Fibroblast of lung (primary cell): Measurements from ENCODE around the gene DNMT3A.

Source experiments
- EZH2 ChIP-seq: IDR thresholded peaks from 2 replicates; pipeline ENCODE4 v1.5.1; 2012; ENCODE audit warnings: low read length, control low read depth, mild to moderate bottlenecking; ENCODE audit errors: missing control alignments
- TF ChIP-seq, protein P1 (sequence below), 2 donors: IDR thresholded peaks in 1 of 2; conservative IDR thresholded peaks in 1 of 2; 1 replicate in 1 of 2; 2 replicates in 1 of 2; pipeline ENCODE4 v1.5.1; 2011 to 2012; ENCODE audit warnings: low read length in 2 of 2, control low read depth in 1 of 2, inconsistent platforms in 1 of 2, low read depth in 1 of 2, mild to moderate bottlenecking in 1 of 2

GRCh38 chr2:25374411-25374810, 32.7 kb upstream of the DNMT3A start:
- TF ChIP-seq, protein P1, sequence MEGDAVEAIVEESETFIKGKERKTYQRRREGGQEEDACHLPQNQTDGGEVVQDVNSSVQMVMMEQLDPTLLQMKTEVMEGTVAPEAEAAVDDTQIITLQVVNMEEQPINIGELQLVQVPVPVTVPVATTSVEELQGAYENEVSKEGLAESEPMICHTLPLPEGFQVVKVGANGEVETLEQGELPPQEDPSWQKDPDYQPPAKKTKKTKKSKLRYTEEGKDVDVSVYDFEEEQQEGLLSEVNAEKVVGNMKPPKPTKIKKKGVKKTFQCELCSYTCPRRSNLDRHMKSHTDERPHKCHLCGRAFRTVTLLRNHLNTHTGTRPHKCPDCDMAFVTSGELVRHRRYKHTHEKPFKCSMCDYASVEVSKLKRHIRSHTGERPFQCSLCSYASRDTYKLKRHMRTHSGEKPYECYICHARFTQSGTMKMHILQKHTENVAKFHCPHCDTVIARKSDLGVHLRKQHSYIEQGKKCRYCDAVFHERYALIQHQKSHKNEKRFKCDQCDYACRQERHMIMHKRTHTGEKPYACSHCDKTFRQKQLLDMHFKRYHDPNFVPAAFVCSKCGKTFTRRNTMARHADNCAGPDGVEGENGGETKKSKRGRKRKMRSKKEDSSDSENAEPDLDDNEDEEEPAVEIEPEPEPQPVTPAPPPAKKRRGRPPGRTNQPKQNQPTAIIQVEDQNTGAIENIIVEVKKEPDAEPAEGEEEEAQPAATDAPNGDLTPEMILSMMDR (conservative IDR thresholded peaks at IDR 0.05 in 1 of 2, IDR thresholded peaks at IDR 0.05 in 1 of 2; ENCODE audit: low read depth in 1 of 2, low read length in 2 of 2): no peak
- no peak for TF ChIP-seq EZH2
